Right lobe of liver (tissue), 6 donors: ENCODE results near the gene BCAM. TPM values are rescaled to one million over a fixed set of nuclear protein-coding genes. Genes with fewer than 3 reads are reported as not detected.
A peak's percentile ranks its signal among the peaks of the same experiment; 100 is the strongest.

Experiments used
- ATAC-seq, 4 donors: fragments of 200-7000 bp; cut with Tn5 transposase; one replicate each; pipeline ENCODE4 v1.9.1; 2020; ENCODE audit warnings: mild to moderate bottlenecking in 4 of 4, moderate library complexity in 4 of 4
- DNase-seq, 3 donors: peaks; one replicate each; pipeline ENCODE4 v3.0.0-alpha.2; 2020
- H3K27ac ChIP-seq, 3 donors: fragments of 200-600 bp; one replicate each; pipeline ENCODE4 v1.8.0; 2022
- H3K27me3 ChIP-seq, 2 donors: fragments of 200-600 bp; one replicate each; pipeline ENCODE4 v1.8.0; 2022
- H3K36me3 ChIP-seq, 4 donors: fragments of 200-600 bp; sonication (generic) in 1 of 4; one replicate each; pipeline versions ENCODE4 v1.5.1 to v1.8.0; 2017 to 2022; ENCODE audit warnings: control low read depth in 1 of 4
- H3K4me1 ChIP-seq, 4 donors: fragments of 200-600 bp; sonication (generic) in 1 of 4; one replicate each; pipeline versions ENCODE4 v1.5.1 to v1.8.0; 2017 to 2022; ENCODE audit warnings: control low read depth in 1 of 4
- H3K4me3 ChIP-seq, 3 donors: fragments of 200-600 bp; one replicate each; pipeline ENCODE4 v1.8.0; 2022
- H3K9me3 ChIP-seq, 4 donors: fragments of 200-600 bp; sonication (generic) in 1 of 4; one replicate each; pipeline versions ENCODE4 v1.5.1 to v1.8.0; 2017 to 2022; ENCODE audit warnings: control low read depth in 1 of 4
- POLR2A ChIP-seq: fragments of 450-650 bp; IDR thresholded peaks from one replicate; pipeline ENCODE4 v1.6.1; 2017; ENCODE audit warnings: antibody characterized with exemption, mild to moderate bottlenecking
- WGBS: methylation state at CpG from one replicate; pipeline ENCODE4 v1.1.6; 2018; ENCODE audit warnings: low coverage, low lambda C conversion rate; ENCODE audit not compliant: insufficient coverage; ENCODE audit errors: missing lambda C conversion rate; 5-methylcytosine and 5-hydroxymethylcytosine counted together
- intact Hi-C, 2 donors: fragments of 100-400 bp; cut with DNase I; formaldehyde crosslinking; loops; one replicate each; pipeline versions ENCODE4 v1.11.2 to v1.14.1; 2022
- total RNA-seq, 6 experiments: library from RNA; depleted of rRNA in 2 of 6; stranded (reverse); fragments of >200 nt in 2 of 6; fragmentation: NEBNext Ultra II Directional in 3 of 6; extraction: Animal tissue kit (Norgen Biotek cat#: 25700) in 3 of 6; gene quantifications; one replicate each; pipeline versions ENCODE4 v1.1.0 to v1.2.4, GENCODE V29; 2016 to 2023
- TF ChIP-seq, protein P1 (sequence below), 4 donors: fragments of 200-600 bp in 3 of 4; fragments of 450-650 bp in 1 of 4; IDR thresholded peaks; one replicate each; pipeline versions ENCODE4 v1.5.1 to v1.8.0; 2016 to 2022; ENCODE audit warnings: antibody characterized with exemption in 4 of 4, mild to moderate bottlenecking in 2 of 4
- donor health status: DM: no; HTN: yes; CAD: no.
- donor health status: DM: no; HTN: no; CAD: no.
- donor health status: DM: no; HTN: no; CAD: no.
- donor health status: DM: no; HTN: yes; CAD: no.
- donor health status: DM: no; HTN: yes; CAD: no.

Gene BCAM
- total RNA-seq, 6 experiments from 2014 or later, result 26.5 to 48.3 (median 32.7) TPM

DNA sequence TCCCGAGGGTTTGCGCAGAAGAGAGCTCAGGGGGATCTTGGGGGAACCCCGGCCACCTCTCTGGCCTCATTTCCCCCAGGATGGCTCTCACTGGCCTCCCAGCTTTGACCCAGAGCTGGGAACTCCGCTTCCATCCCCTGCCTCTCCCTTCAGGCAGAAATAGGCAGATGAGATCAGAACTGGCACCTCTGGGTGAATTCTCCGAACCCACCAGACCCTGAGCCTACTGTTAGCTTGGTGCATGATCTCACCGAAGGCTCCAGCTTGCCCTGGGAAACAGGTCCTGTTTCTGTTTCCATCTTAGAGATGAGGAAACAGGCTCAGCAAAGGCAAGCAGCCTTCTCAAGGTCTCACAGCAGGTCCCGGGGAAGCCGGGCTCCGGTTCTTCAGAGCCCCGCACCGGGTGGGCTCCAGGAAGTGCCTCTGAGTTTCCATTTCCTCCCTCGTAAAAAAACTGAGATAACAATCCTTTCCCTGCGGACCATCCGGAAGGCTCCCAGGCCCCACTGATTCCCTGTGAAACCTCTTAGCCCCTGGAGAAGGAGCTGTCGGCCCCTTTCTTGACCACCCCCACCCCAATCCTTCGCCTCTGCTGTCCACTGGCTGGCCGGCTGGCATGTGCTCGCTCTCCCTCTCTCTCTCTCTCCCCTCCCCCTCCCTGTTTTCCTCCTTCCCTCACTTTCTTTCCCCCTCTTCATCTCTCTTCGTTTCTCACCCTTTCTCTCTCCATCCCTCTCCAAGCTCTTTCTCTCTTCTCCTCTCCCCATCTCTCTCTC is 39.3 kb downstream of the BCAM start:
- peak in 1 of 3 donors; percentile 37 for DNase-seq
- H3K27me3 ChIP-seq, result no peaks in the 10 kb centered on the region
- no peaks in the 10 kb centered on the region for H3K36me3 ChIP-seq
- peak overlapping the region; percentile 85 to 96 (median 95) for H3K4me3 ChIP-seq
- no peaks in the 10 kb centered on the region for H3K9me3 ChIP-seq
- intact Hi-C loops, result loop anchor here (10.0 kb wide), 2 partner anchors 53 to 63 kb away; no protein-coding TSS in a partner anchor
- H3K27ac ChIP-seq, result peak overlapping the region; percentile 96 to 98 (median 97)
- WGBS, result 47% methylated on average over 16 of the region's 19 CpGs
- TF ChIP-seq, protein P1, sequence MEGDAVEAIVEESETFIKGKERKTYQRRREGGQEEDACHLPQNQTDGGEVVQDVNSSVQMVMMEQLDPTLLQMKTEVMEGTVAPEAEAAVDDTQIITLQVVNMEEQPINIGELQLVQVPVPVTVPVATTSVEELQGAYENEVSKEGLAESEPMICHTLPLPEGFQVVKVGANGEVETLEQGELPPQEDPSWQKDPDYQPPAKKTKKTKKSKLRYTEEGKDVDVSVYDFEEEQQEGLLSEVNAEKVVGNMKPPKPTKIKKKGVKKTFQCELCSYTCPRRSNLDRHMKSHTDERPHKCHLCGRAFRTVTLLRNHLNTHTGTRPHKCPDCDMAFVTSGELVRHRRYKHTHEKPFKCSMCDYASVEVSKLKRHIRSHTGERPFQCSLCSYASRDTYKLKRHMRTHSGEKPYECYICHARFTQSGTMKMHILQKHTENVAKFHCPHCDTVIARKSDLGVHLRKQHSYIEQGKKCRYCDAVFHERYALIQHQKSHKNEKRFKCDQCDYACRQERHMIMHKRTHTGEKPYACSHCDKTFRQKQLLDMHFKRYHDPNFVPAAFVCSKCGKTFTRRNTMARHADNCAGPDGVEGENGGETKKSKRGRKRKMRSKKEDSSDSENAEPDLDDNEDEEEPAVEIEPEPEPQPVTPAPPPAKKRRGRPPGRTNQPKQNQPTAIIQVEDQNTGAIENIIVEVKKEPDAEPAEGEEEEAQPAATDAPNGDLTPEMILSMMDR (IDR thresholded peaks at IDR 0.05), result no peak
- TF ChIP-seq POLR2A, result no peak
- peaks cover 0 to 40% (median 10%) of the 10 kb centered on the region in 4 donors for H3K4me1 ChIP-seq
- no peak for ATAC-seq

DNA sequence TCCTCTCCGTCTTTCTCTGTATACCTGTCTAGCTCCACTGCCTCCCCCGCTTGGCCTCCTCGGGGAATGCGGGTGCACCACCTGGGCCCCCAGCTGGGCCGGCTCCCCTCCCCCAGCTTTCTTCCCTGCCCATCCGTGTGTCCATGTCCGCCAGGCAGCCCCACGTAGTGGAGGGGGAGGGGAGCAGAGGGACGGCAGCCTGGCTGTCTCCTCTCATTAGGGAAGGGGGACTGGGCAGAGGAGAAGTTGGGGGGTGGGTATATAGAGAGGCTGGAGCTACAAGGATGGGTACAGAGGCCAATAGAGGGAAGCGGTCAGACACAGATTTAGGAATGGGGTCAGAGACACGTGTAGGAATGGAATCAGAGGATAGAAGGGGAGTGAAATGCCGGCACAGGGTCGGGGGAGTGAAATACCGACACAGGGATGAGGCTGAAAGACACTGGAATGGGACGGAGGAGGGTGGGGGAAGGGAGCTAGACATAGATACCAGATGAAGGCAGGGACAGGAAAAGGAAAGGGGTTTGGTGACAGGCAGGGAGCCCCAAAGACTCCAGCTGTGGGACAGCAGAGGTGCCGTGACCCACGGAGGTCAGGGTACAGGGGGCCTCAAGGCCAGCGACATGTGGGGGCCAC is 40.0 kb downstream of the BCAM start:
- Histone ChIP-seq H3K9me3 (no peaks in the 10 kb centered on the region), H3K36me3 (no peaks in the 10 kb centered on the region), H3K27me3 (no peaks in the 10 kb centered on the region), H3K27ac (peak overlapping the region; percentile 96 to 98 (median 97)), H3K4me1 (peaks cover 0 to 44% (median 10%) of the 10 kb centered on the region in 4 donors), H3K4me3 (peak overlapping the region in 1 of 3 donors; percentile 95)
- peak in 1 of 3 donors; percentile 48 for DNase-seq
- intact Hi-C loops, result loop anchor here (10.0 kb wide), 2 partner anchors 54 to 64 kb away; no protein-coding TSS in a partner anchor
- no peak for ATAC-seq
- TF ChIP-seq, protein P1 (IDR thresholded peaks at IDR 0.05), result no peak
- TF ChIP-seq POLR2A, result no peak
- 32% methylated on average over 17 of the region's 18 CpGs for WGBS

DNA sequence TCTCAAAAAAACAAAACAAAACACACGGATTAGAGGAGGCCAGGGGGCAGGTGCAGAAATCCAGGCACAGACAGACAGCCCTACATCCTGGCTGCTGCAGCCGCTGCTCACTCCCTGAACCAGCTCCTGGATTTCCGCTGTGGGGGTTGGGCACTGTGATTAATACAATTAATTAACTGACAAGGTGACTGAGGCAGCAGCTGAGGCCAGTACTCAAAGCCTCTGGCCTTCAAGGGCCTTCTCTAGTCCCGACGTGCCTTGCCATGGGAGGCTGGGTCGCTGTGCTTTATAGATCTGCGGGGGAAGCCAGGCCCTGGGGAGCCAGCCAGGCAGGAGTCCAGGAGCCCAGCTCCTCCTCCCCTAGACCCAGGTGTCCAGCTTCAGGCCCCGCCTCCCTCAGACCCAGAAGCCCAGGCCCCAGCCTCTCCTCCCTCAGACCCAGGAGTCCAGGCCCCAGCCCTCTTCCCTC is 41.8 kb downstream of the BCAM start:
- Histone ChIP-seq H3K4me3 (no peak overlapping the region), H3K27me3 (no peaks in the 10 kb centered on the region), H3K9me3 (no peaks in the 10 kb centered on the region), H3K27ac (peak overlapping the region in 1 of 3 donors; percentile 98), H3K36me3 (no peaks in the 10 kb centered on the region), H3K4me1 (peaks cover 0 to 48% (median 8%) of the 10 kb centered on the region in 4 donors)
- ATAC-seq (no peak), DNase-seq (peak in 2 of 3 donors; percentile 35 to 72)
- 20% methylated on average over 2 of the region's 8 CpGs for whole genome bisulfite sequencing
- intact Hi-C loops, result no loop called here
- TF ChIP-seq, protein P1 (IDR thresholded peaks at IDR 0.05), result no peak

DNA sequence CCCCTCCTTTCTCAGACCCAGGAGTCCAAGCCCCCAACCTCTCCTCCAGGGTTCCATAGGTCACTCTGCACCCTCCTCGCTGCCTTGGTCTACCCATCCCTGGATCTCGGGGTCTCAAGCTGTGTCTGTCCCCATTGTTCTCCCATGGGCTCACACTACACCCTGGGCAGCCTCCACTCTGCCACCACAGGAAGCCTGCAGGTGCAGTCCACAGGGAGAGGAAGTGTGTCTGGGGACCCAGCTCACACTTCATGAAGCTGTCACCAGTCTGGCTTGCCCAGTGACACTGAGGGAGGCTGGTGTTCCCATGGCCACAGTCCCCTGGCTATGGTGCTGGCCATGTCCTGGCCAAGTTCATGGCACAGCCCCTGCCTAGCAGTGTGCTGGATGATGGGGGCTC is 42.5 kb downstream of the BCAM start:
- DNase-seq, result no peak
- H3K27me3 ChIP-seq, result no peaks in the 10 kb centered on the region
- intact Hi-C loops, result no loop called here
- H3K9me3 ChIP-seq, result no peaks in the 10 kb centered on the region
- no peaks in the 10 kb centered on the region for H3K36me3 ChIP-seq
- WGBS, result 80% methylated on average over 2 of the region's 2 CpGs
- no peak overlapping the region for H3K27ac ChIP-seq
- TF ChIP-seq POLR2A, result no peak
- TF ChIP-seq, protein P1 (IDR thresholded peaks at IDR 0.05), result no peak
- no peak for ATAC-seq
- H3K4me1 ChIP-seq, result peaks cover 0 to 55% (median 12%) of the 10 kb centered on the region in 4 donors
- H3K4me3 ChIP-seq, result no peak overlapping the region
